CMK (cell line): Measurements from ENCODE around the gene TAF1B.
"Not testable (repeated sequence)": the region's sequence is repeated elsewhere in the genome, so short reads cannot be mapped to it uniquely, and the experiment has no call there.

Source experiments
- DNase-seq: peaks from one replicate; pipeline ENCODE4 v3.0.0-alpha.2; 2010; ENCODE audit warnings: low read depth

The TAF1B gene

DNA sequence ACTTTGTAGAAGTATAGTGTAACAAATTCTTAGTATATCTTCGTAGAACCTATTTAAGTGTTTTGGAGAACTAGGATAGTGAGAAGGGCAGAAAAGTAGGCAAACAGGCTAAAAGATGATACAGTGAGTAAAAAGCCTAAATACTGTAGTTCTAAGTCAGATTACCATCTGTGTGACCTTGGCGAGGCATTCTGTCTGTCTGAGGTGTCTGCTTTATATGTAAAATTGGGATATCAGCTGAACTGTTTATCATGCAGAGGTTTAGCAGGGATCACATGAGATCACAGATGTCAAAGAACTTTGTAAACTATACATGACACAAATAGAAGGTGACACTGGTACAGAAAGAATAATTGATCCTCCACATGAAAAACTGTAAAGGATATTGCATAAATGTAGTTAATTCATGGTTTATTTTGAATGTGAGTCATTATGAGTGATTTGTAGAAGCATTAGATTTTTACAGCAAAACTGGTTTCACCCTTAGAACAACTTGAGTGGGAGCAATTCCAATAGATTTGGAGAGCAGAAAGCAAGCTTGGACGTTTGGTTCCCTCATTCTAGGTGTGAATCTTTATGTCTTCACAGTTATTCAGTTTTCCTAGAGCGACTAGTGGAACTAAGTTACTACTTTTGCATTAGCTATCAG lies 41.9 kb downstream of the TAF1B start:
- DNase-seq: no peak

DNA sequence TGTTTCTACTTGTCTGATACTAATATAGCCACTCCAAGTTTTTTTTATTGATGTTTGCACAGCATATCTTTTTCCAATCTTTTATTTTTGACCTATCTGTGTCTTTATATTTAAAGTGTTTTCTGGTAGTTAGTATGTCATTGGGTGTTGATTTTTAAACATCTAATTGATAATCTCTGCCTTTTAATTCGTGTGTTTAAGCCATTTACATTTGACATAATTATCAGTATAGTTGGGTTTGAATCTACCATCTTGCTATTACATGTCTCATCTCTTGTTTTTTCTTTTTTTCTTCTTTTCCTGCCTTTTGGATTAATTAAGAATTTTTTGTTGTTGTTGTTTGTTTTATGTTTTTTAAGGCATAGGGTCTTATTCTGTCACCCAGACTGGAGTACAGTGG lies 44.2 kb downstream of the TAF1B start:
- no peak for DNase-seq

DNA sequence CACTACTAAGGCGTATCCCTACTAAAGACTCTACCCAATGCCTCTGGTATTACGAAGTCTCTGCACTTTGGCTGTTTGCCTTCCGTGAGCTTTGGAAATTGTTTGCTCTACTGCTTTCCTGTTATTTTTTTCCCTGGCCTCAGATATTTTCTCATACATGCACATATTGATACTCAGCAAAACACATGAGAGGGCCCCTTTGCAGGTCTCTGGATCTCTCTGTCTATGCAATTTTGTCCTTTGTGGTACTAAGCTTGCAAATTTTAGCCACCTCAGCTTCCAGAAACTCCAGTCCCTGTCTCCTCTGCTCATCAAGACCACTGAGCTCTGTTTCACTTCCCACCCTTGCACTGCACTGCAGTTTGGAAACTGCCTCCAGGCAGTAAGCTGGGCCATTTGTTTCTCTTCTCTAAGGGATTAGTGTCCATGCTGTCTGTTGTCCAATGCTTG lies 46.6 kb downstream of the TAF1B start:
- no peak for DNase-seq

DNA sequence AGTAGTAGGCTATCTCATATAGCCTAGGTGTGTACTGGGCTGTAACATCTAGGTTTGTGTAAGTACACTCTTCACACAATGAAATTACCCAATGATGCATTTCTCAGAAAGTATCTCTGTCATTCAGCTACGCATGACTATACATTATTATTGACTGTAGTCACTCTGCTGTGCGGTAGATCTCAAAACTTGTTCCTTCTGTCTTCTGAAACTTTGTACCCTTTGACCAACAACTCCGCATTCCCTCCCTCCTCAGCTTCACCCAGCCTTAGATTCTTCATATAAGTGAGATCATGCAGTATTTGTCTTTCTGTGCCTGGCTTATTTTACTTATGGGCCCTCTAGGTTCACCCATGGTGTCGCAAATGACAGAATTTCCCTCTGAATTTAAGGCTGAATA lies 49.0 kb downstream of the TAF1B start:
- DNase-seq: no peak

DNA sequence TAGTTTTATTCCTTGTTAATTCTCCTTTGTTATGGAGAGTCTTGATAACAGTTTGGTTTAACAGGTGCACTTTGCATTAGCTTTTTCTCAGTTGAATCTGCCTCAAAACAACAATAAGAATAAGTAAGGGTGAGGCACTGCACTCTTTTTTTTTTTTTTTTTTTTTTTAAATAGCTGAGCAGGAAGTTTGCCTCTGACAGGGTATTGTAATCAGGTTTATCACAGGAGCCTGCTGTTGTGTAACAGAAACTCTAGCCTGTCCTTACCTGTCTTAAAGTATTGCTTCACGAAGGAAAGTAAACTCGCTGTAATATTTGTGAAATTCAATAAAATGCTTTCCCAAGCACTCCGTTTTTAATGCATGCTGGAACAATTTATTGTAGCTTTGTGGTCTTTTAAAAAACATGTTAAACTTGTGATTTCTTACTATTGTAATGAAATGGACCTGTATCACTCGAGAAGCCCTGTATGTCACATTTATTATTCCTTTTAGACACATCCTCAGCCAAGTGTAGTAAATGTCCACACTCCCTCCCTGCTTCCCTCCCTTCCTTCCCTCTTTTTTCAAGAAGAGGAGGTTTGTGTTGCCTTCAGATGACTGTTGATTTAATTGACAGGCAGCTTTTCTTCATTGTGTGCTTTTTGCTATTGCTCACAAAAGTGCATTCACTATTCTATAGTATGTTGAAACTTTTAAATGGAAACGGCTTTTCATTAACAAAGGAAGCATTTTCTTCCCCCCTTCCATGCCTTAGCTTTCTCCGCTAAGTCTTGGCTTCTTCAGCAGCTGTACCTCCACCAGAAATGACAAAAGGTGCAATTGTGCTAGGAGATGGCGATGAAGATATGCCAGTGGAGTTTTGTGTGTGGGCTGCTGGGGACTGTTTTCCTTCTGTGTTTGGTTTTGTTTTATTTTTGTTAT lies 52.7 kb downstream of the TAF1B start:
- DNase-seq: no peak

DNA sequence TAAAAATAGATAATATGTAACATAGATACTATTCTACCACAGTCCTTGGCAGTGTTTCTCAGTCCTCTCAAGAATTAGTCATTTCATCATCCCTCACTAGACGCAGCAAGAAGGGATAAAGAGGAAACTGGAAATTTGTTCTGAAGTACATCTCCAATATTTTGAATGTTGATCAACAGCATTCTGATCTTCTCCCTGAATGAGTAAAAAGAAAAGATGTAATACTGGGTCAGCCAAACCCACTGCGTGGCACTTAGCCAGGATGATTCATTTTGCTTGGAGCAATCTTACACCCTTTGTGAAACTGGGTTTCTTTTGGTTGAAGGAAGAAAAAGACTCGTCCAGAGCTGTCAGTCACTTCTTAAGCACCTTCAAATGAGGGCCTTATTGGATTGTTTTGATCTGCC lies 54.1 kb downstream of the TAF1B start:
- no peak for DNase-seq

DNA sequence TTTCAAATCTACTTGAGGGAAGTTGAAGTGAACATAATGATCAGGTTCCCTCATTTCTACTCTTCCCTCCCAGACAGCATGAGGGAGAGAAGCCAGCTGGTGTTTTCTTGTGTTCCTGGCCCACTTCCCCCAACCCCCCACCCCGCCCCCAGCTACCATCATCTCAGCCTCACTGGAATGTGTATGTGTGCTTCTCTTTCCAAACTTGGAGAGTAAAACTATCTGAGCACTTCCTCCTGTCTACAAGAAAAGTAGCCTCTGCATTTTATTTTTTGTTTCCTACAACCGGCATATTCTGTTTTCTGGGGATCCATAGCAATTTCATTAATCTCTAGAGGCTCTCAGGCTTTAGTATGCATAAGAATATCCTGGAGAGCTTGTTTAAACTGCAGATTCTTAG lies 54.6 kb downstream of the TAF1B start:
- DNase-seq: no peak

DNA sequence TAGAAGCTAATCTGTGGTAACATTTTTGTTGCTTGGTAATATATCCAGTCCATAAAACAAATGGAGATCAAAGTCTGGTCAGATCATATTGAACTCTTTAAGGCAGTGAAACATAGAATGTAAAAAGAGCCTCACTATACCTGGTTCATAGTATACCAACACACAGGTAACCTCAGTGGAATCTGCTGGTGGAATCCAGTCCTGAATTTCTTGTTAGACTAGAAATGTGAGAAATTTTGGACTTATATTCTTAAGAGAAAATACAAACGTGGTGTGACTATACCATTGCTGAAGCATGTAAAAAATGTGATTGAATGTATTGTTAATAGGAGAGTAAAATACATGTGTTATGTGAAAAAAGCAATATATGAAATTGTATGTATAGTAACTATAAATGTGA lies 62.1 kb downstream of the TAF1B start:
- no peak for DNase-seq

DNA sequence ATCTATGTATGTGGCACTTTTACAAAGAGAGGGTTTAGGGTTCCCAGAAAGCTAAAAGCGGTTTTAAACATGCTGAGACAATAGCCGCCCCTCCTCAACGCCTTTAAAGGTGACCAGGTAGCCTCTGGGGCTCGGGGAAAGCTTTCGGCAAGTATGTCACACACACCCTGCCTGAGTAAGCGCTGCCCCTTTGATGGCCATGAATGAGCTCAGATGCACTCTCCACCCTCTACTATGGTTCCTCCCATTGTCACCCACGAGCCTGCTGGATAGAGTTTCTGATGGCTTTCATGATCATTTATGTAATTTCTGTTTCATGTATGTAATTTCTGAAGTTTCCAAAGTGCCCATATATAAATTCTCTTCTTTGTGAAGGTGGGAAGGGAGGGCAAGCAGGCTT lies 64.1 kb downstream of the TAF1B start:
- DNase-seq: no peak

DNA sequence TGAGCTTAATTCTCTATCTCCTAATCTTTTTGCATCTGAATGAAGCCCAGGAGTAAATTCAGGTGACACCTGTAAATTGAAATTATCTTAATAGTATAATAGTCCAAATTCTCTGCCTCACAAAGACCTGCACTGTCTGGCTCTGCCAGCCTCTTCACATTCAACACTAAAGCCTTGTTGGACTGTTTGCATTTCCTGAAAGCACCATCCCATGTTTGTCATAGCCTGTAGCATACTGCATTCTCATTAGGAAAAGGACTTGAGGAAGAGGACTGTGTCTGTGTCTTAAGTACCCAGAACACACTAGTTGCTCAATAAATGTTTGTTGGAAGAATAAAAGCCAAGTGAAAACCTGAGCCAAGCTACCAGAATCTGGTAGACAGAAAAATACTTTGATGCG lies 65.4 kb downstream of the TAF1B start:
- no peak for DNase-seq

DNA sequence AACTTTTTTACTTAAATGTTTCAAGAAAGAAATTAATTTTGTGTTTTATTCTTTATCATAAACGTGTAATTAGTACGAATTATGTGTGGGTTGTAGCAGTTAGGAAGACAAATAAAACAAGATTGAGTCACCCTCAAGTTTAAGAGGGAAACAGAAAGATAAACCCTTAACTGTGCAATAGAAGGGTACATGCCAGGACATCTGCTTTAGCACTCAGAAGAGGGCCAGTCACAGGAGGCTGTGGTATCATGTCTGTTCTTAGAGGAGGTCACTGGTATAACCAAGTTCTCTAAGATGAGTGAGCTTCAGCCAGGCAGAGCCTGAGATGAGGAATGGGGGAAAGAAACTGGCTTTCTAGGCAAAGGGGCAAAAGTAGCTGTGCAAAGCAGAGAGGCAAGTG lies 65.8 kb downstream of the TAF1B start:
- DNase-seq: no peak

DNA sequence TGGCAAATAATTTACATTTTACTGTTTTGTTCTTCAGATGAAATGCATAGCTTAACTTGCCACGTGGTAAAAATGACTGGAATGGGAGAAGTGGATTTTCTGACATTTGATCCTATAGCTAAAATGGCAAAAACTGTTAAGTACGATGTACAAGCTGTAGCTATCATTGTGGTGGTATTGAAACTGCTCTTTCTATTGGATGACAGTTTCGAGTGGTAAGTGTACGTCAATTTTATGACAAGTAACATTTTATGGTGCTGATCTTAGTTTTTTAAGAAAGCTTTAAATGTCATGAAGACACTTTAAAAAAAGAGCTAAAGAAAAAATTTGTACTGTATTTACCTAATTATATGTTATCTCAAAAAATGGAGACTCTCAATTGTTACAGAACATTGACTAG lies 67.4 kb downstream of the TAF1B start:
- DNase-seq: no peak

DNA sequence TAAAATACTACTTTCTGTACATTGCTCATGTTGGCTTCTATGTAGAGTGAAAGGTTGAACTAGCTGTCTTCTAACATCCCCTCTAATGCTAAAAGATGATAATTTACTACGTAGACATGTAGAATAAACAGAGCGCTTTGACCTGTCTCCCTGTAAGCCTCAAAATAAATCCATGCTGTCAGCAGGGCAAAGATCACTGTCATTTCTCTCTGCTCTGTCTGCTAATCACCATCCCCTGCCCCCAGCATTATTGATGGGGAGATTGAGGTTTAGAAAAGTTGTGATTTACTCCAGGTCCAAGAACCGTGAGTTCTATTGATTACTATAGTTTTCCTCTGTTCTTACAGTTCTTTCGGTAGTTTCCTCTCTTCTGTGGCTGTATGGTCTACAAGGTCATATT lies 69.2 kb downstream of the TAF1B start:
- DNase-seq: no peak

DNA sequence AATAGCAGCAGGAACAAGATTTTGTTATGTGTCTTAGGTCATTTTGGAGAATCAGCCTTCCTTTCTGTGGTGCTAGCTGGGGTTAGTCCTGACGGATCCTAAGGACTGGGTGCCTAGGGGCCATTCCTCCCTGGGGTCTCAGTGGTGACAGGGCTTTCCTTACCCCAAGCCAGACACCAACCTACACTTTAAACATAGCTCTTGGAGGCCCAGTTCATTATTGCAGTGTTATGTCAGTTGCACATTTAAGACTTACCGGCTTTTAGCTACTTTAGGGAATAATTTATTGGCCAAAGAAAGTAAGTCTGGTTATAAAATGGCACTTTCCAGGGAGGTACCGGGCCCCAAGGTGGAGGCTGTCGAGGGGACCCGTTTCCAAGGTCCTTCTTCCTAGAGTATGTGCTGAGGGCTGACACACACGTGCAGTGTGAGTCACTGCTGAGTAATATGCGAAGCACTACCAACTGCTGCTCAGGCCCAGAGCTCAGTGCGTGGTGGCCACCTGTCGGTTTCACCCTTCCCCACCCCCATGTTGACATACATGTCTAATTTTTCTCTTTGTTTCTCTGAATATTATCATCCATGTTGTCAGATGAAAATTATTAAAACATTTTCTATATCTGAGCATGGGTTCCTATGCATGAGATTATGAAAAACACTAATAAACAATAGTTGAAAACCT lies 71.3 kb downstream of the TAF1B start:
- DNase-seq: no peak

DNA sequence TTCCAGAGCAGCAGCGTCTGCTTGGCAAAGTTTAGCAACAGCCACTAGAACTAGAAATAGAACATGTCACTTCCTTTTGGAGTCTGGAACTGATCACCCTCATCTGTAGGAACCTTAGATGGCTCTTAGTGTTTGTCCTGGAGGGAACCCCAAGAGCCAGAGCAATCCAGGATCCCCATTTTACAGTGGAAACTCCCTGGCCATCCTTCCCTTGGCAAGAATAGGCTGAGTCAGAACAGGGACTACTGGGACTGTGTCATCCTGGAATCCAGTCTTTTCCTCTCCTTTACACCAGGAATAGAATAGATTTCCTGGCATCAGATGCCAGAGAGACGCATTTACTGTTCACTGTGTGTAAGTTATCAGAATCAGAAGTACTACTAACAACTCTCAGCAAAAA lies 75.0 kb downstream of the TAF1B start:
- no peak for DNase-seq

DNA sequence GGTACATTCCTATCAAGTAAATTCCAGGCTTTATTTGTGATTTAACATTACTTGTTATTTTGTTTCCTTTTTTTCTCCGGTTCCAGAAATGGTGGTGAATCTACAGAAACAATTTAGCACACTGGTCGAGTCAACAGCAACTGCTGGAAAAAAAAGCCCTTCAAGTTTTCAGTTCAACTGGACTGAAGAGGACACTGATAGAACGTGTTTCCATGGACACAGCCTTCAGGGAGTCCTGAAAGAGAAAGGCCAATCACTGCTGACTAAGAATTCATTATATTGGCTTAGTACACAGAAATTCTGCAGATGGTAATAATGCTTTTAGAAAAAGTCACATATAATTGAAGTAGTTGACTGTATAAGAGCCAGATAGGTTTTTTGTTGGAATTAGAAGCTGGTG lies 76.2 kb downstream of the TAF1B start:
- DNase-seq: no peak

DNA sequence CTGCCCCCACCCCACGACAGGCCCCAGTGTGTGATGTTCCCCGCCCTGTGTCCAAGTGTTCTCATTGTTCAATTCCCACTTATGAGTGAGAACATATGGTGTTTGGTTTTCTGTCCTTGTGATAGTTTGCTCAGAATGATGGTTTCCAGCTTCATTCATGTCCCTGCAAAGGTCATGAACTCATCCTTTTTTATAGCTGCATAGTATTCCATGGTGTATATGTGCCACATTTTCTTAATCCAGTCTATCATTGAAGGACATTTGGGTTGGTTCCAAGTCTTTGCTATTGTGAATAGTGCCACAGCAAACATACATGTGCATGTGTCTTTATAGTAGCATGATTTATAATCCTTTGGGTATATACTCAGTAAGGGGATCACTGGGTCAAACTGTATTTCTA lies 83.7 kb downstream of the TAF1B start:
- not testable (repeated sequence) for DNase-seq

DNA sequence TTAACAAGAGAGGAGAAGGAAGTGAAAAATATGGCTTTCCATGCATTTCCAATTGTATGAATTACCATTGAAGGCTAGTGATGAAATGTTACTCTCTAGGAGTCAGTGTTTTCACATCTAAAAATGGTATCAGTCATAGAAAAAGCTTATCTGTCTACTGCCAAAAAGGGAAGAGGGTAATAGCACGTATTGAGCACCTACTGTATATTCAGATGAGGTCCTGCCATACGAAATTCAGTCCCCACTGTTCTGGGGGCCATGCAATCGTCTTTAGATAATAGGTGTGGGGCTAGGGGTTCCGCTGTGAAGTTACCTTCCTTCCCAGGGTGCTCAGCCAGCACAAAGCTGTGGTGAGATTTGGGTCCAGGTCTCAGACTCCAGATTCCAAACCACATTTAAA lies 94.0 kb downstream of the TAF1B start:
- DNase-seq: no peak

DNA sequence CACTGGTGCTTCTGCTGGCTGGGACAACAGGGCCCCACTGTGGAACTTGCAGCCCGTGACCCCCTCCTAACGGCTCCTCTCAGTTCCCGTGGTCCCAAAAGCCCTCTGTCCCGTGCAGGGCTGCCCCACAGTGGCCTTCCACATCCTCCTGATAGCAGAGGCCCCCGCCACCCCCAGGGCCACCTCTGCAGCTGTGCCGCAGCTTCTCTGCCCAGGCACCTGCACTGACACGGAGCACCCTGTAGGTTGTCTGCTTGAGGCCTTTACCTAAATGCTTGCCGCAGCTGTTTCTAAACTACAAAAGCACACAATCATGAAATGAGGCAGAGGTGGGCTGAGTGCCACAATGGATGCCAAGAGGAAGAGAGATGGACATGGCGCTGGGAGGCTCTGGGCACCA lies 94.7 kb downstream of the TAF1B start:
- DNase-seq: no peak

DNA sequence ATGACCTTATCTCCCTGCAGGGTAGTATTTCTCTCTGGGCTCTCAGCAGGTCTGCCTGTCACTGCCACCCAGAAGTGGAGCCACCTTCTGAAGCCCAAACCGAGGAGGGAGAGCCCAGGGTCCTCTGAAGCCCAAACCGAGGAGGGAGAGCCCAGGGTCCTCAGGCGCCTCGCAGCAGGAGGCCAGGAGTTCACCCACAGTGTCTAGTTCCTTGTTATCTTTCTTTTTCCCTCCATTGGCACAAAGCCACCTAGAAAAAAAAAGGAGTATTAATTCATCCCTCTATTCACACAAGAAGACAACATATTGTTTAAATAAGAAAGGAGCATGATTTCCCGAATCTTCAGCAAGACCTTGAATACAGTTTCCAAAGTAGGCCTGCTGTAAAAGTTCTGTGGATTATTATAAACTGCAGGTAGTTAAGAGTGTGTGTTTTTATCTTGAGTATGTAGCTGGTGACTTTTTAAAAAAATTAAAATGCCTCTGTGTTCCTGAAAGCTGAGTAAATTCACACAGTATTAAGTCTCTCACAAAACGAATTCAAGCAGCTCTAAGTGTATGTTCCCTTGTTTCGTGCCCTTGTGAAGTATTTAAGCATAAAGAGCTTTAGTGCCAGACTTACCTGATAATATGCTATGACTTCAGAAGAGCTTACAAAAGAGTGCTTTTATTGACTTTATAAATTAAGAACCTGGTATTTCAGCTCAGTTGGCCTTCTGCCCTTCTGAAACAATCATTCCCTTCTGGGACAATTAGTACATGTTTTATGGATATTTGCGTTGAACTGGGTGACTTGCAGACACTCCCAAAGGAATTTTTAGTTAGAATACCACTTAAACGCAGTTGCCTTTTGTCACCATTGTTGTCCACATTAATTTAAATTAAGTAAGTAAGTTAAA lies 96.6 kb downstream of the TAF1B start:
- DNase-seq: no peak

DNA sequence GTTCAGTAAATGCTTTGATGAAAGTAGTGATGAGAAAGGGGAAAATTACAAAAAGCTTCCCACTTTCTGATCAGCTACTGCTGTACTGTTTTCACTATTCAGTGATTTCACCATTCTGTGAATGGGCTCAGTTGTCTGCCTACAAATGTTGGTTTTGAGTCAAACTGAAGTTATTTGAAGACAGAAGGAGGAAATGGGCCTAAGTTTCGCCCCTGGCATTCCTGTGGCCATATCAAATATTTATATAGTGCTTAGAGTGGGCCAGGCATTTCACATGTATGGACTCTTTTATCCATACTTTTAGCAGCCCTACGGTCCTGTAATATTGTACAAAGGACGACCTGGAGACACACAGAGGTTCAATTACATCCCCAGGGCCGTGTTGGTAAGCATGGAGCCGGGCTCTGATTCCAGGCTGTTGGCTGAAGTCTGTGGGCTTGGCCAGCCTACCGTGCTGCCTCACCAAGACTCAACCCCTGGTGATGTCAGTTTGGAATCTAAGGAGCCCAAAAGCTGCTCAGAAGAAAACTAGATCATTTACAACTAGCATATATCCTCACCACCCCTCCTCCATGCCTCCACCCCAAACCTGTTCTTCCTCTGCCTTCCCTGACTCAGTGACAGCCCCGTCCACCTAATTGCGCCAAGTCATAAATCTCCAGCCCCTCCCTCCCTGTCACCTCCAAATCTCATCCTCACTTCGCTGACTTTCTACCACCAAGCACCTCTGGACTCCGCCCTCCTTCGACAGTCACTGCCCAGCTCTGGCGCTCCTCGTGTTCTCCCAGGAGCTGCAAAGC lies 98.1 kb downstream of the TAF1B start:
- DNase-seq: no peak
